AG20443 (cell line): Measurements from ENCODE around the gene GNA14.
"Not testable (repeated sequence)": the region's sequence is repeated elsewhere in the genome, so short reads cannot be mapped to it uniquely, and the experiment has no call there.

ENCODE experiments used
- DNase-seq: peaks from one replicate; pipeline ENCODE4 v3.0.0; 2012; ENCODE audit warnings: low spot score, mixed read lengths

The GNA14 gene

DNA sequence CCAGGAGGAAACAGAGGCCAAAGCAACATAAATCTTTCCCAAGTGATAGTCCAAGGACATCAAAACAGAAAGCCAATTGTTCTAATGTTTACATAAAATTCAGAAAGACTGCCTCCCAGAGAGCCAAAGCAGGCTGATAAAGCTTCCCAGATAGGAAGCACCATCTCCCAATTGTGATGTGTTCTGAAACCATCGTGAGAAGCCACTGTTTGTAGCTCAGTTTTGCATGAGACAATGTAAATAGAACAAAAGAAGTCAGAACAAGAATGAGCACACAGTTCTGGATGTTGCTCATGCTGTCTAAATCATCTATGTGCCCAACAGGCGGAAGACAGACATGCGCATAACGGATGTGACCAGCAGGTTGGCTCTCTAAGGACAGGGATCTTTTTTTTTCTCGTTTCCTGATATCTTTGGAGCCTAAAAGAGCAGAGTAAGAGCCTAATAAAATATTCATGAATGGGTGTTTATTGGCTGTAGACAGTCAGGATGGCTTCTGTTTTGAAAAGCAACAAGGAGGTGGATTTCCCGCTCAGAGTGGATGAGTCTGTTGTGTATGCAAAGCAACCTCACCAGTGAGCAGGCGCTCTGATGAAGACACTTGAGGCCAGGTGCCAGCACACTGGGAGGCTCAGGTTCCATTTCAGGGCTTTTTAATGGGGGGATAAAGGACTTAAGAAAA lies 113.6 kb downstream of the GNA14 start:
- no peak for DNase-seq

DNA sequence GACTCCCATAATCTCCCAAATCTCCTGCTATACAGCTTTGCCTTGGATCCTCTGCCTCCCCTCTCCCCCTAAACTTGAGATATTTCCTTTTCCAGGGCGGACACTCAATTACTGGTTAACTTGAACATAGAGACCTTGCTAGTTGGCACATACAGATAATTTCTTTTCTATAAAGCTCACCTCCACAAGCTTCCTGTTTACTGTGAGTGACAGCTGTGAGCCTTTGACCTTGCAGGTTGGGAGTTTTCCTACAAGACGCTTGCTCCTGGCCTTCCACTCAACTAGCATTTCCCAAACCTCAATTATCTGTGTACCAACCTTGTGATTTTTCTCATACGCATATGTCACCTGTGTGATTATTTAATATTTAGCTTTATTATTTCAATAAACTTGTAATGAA lies 114.5 kb downstream of the GNA14 start:
- no peak for DNase-seq

DNA sequence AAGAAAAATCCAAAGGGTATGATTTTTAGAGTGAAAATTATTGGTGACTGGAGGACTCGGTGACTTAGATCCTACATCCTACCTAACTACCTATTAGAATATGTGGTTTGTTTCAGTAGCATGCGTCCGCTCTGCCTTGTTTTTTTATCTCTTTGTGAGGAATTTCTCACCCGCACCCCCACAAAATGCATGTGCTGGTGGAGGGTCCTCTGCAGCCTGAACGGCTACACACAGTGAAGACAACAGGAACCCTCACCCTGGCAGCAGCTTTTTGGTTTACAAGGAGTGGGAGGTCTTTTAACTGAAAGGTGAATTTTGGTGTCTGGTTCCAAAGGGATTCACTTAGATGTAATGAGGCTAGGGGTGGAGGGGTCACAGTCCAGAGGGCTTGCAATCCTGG lies 115.5 kb downstream of the GNA14 start:
- DNase-seq = no peak

DNA sequence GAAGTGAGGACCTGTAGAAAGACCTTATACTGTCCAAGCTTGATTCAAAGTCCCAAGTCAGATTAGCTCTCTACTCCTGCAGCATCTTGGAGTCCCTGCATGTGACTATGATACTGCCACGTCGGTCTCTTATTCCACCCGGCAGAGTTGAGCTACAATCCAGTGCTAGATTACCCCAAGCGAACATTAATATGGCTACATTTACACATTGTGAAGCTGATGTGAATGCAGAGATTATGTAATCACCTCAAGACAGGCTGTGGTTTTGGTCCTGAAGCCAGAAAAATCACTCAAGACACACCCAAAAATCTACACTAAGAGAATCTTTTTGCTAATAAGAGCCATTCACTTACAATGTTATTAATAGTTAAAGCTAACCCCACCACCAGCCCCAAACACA lies 116.7 kb downstream of the GNA14 start:
- peak; percentile 37 for DNase-seq

DNA sequence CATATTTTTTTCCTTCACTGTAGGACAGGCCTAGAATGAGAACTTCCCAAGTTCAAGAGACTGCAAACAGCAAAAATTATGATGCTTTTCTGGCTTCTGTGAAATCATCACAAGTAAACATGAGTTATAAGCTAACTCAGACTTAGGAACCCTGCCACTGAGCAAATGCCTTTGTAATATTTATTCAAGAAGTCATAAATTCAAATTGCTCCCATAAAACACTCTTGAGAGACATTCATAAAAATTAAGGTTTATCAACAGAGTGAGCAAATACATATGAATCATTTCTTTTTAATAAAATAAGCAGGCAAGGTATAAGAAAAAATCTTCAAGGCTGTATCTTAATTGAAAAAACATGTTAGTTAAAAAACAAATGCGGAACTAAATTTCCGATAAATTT lies 124.2 kb downstream of the GNA14 start:
- no peak for DNase-seq

DNA sequence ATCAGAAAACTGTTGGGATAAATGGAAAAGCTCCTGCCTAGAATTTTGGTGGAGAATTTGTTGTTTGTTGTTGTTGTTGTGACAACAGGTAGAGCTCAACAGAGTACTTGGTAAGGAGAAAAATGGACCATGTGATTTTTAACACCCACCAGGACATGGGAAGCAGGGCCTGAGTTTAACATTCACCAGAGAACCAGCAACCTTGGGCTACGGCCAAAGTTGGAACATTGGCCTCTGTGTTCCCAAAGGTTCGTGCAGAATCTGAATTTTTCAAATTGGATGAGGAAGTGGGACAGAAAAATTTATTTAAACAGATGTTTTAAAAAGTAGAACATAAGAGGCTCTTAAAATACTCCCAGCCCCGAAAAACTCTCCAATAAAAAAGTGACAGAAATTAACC lies 127.0 kb downstream of the GNA14 start:
- no peak for DNase-seq

DNA sequence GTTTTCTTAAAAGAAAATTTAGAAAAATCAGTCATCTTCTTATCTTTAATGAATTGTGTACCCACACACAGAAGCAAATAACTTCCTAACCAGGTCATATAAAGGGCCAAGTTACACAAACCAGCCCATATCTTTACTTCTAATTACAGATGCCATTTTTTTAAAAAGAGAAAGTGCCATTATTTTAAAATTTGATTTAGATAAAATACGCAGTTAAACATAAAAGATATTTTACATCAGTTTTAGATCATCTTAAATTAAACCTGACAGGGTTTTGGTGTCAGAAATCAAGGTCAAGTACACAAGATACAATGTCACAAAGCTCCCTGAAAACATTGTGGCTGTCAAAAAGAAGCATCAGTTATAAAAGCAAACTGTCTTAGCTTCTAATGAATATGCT lies 129.4 kb downstream of the GNA14 start:
- no peak for DNase-seq

DNA sequence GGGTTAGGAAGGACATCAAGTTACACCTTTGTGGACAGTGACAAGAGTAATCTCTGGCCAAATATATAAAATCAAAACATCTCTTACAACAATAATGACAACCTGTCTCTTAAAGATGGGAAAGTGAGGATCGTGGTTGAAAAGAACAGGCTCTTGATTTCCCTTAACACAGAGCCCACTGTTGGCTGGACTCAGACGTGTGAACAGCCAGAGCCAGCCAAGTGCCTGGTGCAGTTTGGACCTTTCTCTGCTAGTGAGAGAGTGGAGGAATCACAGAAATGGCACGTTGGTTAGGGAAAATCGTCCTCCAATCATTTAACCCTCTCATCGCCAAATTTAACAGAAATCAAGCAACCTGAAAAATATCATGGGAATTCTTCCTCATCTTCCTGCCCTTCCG lies 131.3 kb downstream of the GNA14 start:
- DNase-seq = no peak

DNA sequence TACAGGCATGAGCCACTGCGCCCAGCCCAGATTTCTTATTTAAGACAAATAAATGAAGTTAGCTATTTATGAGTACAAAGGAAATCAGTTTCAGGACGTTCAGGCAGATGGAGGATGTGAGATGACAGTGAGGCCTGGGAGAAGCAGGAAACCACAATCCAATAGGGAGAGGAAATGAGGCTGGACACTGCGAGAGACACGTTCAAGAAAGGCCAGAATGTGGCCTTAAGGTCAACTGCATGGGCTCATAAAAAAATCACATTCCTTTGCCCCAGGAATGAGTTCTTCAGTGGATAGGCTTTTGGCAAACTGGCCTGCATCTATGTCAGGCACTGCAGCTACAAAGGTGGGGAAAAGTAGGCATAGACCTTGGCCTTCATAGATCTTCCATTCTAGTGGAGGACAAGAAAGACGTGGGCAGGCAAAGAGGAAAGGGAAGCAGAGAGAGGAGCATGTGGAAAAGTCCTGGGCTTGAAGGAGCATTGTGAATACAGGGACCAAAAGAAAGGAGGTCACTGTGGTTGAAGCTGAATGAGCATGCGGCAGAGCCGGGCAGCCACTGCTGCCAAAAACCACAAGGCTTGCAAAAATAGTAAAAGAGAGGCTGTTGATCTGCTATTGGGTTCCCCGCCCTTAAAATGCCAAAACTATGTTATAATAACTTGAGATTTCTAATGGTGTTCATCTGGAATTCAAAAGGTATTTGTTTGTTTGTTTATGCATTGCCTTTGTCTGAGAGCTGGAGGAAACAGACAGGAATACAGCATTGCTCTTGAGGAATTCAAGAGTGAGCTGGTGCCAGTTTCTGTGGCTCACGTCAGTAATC lies 133.0 kb downstream of the GNA14 start:
- peak; percentile 85 for DNase-seq

DNA sequence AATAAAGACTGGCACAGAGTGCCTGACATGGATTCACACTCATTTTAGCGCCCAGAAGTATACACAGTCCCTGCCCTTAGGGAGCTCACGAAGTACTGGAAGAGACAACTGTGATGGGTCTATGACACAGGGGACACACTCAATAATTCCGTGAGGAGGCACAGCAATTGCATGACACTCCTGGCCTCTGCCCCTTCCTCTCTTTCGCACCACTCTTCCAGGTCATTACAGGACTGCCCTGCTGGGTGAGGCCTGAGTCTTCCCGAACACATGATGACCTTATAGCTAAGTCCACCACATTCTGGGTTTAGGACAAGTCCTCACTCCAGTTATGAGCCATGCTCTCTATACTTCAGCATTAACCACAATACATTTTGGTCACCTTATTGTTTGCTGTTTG lies 134.7 kb downstream of the GNA14 start:
- DNase-seq = no peak

DNA sequence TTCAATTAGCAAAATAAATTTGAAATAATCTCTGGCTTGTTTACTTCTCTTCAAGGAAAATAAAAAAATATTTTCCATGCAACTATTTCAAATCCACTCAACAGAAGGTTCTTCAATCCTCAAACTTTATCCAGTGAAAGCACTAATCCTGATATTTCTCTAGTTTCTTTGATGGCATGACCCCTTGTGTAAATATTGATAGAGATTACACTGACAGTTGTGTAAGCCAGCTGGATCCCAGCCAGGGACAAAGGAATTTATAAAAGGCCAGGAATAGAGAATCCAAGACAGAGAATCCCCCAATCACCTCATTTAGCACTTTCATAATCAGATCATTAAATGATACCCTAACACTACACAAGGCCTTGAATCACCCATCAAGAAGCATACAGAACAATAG lies 135.2 kb downstream of the GNA14 start:
- DNase-seq = no peak

DNA sequence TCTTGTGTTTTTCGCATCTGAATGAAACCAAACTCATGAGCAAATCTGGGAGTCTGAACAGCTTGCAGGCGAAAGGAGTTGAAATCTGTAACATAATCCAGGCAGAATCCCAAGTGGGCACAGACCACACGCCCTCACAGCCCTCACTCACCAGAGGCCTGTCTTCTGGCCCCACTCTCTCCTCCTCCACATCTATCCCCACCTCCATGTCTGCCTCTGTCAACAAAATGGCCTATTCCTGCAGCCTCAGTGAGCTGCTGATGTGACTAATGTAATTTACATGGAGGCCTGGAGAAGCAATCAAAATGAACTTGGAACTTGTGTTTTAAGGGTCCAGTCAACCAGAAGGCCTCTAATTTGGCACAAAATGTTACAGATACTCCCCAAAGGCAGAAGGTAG lies 136.6 kb downstream of the GNA14 start:
- no peak for DNase-seq

DNA sequence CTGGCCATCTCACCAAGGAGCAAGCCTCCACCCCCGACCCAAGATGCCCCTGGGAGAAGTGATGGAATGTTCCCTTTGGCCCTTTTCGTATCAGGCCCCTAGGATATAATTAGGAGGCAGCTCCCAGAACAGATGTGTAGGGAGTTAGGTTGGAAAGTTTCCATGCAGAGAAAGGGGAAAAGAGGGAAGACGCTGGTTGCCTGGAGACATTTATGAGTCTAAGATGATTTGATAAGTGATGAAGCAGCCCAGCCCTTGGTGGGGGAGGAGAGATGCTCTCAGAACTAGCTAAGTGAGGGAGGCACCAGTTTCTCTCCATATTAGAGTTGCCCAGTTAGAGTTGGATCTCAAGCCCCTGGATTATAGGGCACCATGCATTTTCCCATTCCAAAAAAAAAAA lies 137.5 kb downstream of the GNA14 start:
- DNase-seq = no peak

DNA sequence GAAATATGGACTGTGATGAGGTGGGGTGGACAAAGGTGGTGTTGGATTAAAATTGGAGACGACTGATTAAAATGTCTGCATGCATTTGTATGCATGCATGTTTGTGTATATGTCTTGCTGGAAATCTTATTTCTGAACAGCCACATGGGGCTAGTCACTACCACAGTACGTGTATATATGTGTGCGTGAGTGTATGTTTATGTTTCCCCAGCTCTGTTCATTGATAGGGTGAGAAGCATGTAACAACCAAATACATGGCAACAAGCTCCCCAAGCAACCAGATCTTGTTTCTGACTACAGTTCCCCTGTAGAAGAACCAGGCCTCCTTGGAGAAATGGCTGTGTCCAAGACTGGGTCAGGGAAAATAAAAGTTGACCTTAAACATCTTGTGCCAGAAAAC lies 139.7 kb downstream of the GNA14 start:
- DNase-seq = no peak

DNA sequence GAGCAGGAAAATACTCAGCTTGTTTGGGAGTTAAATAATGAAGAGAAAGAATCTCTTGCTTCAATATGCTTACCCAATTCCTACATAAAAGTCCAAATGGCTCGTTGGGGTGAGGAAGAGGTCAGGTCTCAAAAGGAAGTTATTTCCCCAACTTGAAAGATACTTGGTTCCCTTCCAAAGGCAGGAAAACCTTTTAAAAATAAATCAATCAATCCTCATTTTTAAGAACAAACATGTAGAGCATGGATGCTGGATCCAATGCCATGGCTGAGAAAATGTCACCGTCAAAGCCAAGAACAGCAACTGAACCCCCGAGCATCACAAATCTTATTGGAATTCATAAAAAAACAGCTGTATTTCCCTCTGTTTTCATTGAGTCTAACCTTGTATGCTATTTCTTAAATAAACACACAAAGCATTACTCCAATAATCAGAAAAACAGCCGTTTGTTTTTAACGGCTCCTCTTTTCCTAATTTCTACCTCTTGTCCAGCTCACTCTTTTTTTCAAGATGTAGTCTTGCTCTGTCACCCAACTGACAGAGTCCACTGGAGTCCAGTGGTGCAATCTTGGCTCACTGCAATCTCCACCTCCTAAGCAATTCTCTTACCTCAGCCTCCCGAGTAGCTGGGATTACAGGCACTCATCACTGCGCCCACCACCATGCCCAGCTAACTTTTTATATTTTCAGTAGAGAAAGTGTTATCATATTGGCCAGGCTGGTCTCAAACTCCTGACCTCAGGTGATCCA lies 140.7 kb downstream of the GNA14 start:
- DNase-seq = no peak

DNA sequence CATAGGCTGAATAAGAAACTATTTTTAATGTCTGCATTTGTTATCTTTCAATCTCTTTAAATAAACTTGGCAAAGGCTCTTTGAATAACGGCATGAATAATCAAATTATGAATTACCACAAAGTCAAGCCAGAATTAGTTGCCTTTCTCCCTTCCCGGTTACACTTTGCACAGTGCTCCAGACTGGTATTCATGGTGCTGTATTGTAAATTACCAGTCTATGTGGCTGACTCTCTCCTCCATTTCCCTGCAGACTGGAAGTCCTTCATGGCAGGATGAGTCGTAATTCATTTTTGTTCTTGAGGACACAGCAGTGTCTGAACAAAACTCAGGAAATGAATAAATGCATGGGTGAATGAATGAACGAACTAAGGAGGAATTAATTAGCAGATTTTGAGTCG lies 142.9 kb downstream of the GNA14 start:
- DNase-seq = no peak

DNA sequence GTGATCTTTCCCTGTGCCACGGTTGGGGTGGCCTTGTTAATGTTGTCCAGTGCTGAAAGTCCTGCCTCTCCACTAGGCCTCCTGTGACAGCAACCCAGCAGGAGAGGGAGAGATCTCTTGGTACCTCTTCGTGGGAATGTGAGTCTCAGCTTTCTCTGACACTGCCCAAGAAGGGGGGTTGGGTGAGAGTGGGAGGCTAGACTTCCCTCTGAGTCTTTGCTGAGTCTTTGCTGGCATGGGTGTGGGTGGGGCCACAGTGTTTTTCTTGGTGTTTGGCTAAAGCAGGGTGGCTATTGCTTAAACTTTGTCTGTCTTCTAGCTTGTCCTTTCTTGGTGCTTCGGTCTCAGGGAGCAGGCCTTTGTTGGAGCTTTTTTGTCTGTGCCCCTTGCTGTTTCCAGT lies 145.6 kb downstream of the GNA14 start:
- DNase-seq = no peak

DNA sequence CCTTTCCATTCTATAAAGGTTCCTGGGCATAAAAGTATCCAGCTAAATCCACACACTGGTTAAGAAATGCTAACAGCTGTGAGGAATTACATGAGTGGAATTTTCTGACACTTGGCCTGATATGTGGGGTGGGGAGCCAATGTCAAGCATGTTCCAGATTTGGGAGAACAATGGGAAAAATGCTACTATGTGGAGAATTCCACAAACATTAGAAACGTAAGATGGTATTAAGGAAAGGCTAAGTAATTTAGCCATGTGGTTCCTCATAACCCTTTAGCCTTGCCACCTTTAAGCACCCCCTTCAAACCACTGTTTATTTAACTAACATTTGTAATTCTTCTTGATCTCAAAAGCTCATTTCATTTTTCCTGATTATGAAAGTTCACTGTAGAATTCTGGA lies 149.2 kb downstream of the GNA14 start:
- peak; percentile 41 for DNase-seq

DNA sequence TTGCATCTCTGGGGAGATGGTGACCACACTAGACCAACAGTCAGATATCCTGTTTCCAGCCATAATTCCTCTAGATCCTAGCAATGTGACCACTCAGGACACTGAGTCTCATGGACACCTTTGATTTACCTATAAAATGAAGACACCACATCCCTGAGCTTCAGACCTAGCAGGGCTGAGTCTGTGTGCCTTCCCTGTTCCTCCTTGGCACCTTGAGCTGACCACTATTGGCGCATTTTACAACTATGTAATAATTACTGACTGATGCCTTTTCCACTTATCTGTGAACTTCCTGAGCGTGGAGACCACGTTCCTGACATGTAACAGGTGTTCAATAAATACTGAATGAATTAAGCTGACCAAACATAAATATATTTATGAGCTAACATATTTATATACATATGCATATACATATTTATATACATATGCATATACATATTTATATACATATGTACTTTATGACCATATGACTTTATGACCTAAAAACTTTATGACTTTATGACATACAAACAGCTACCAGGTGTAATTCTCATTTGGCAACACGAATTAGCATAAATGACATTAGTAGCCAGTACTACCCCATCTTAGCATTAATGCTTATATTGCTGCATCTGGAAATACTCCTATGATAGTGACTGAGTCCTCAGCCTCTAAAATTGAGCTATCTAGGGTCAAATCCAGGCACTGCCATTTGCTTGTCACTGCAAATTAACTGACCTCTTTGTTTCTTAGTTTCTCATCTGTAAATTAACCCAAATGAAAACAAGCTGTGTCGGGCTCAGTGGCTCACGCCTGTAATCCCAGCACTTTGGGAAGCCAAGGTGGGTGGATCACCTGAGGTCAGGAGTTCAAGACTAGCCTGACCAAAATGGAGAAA lies 150.6 kb downstream of the GNA14 start:
- DNase-seq = no peak

DNA sequence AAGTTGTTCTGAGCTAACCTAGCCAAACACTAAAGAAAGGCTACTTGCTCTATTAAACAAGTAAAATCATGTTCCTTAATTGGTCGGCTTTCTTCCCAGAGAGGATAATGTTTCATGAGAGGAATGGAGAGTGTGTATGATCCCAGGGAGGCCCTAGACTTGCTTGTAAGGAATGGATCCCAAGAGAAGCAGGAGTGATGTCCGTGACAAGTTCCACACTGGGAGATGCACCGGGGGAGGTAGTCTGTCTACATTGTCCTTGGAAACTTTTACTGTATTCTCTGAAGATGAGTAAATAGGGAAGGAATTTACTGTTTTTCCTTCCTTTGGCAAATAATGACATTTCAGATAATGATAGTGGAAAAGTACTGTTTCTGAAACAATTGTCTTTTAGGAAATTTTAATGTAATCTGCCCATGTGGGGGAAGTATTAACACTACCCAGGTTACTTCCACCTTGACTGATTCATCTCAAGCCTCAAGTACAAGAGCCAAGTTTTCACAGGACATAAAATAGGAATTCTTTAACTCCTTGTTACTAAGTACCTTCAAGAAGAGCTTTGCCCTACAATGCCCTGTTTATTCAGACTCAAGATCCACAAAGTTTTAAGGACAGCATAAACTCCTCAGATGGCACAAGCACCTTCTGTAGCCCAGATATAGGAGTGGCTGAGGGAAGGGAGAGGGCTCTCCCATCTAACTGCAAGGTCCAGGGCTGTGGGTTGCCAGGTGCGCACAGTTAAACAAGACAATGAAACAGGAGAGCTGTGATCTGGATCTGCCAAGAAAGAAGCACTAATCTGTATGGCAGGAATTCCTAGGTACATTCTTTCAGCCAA lies 152.1 kb downstream of the GNA14 start:
- peak; percentile 87 for DNase-seq

DNA sequence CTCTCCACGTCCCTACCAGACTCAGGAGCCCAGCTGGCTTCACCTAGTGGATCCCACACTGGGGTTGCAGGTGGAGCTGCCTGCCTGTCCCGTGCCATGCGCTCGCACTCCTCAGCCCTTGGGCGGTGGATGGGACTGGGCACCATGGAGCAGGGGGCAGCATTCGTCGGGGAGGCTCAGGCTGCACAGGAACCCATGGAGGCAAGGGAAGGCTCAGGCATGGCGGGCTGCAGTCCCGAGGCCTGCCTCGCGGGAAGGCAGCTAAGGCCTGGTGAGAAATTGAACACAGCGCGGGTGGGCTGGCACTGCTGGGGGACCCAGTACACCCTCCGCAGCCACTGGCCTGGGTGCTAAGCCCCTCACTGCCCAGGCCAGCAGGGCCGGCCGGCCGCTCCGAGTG lies 157.8 kb downstream of the GNA14 start:
- not testable (repeated sequence) for DNase-seq
